Trophoblast cell (in vitro differentiated cells and primary cell): ENCODE results near the gene TRMT2A.
A peak's percentile ranks its signal among the peaks of the same experiment; 100 is the strongest.

Experiments
- DNase-seq, 2 donors: peaks; one replicate each; pipeline ENCODE4 v3.0.0-alpha.2; 2016
- H2AFZ ChIP-seq: 2 replicates; pipeline ENCODE4 v1.6.1; 2013; ENCODE audit warnings: low read length, moderate library complexity, mild to moderate bottlenecking; ENCODE audit not compliant: insufficient read depth, poor library complexity
- H2AK5ac ChIP-seq: 2 replicates; pipeline ENCODE4 v1.6.1; 2013; ENCODE audit warnings: mild to moderate bottlenecking, low read length
- H2BK120ac ChIP-seq: 2 replicates; pipeline ENCODE4 v1.6.1; 2013; ENCODE audit warnings: low read length, mild to moderate bottlenecking, moderate library complexity; ENCODE audit not compliant: insufficient read depth, poor library complexity
- H2BK12ac ChIP-seq: 2 replicates; pipeline ENCODE4 v1.6.1; 2013; ENCODE audit warnings: mild to moderate bottlenecking, low read length, moderate library complexity
- H2BK5ac ChIP-seq: 2 replicates; pipeline ENCODE4 v1.6.1; 2013; ENCODE audit warnings: low read length, low read depth, moderate library complexity, mild to moderate bottlenecking; ENCODE audit not compliant: poor library complexity
- H3K14ac ChIP-seq: 2 replicates; pipeline ENCODE4 v1.6.1; 2013; ENCODE audit warnings: mild to moderate bottlenecking, low read length
- H3K18ac ChIP-seq: 2 replicates; pipeline ENCODE4 v1.6.1; 2013; ENCODE audit warnings: mild to moderate bottlenecking, low read length
- H3K23ac ChIP-seq: 2 replicates; pipeline ENCODE4 v1.6.1; 2013; ENCODE audit warnings: low read length
- H3K27ac ChIP-seq: 2 replicates; pipeline ENCODE4 v1.5.1; 2013; ENCODE audit warnings: low read depth, mild to moderate bottlenecking, inconsistent platforms, low read length, moderate library complexity
- H3K27me3 ChIP-seq: 2 replicates; pipeline ENCODE4 v1.6.1; 2013; ENCODE audit warnings: inconsistent platforms, mild to moderate bottlenecking, low read length, moderate library complexity; ENCODE audit not compliant: insufficient read depth
- H3K36me3 ChIP-seq, 2 experiments: 1 replicate in 1 of 2; 2 replicates in 1 of 2; pipeline ENCODE4 v1.6.1; 2013; ENCODE audit warnings: low read length in 2 of 2, mild to moderate bottlenecking in 2 of 2, moderate library complexity in 1 of 2; ENCODE audit not compliant: insufficient read depth in 2 of 2, control insufficient read depth in 1 of 2
- H3K4ac ChIP-seq: 2 replicates; pipeline ENCODE4 v1.6.1; 2013; ENCODE audit warnings: low read depth, mild to moderate bottlenecking, low read length, moderate library complexity
- H3K4me1 ChIP-seq, 2 experiments: 1 replicate in 1 of 2; 2 replicates in 1 of 2; pipeline ENCODE4 v1.6.1; 2013; ENCODE audit warnings: low read length in 2 of 2, mild to moderate bottlenecking in 2 of 2, moderate library complexity in 1 of 2; ENCODE audit not compliant: insufficient read depth in 2 of 2, control insufficient read depth in 1 of 2
- H3K4me2 ChIP-seq: 2 replicates; pipeline ENCODE4 v1.6.1; 2013; ENCODE audit warnings: inconsistent platforms, mild to moderate bottlenecking, low read length, moderate library complexity
- H3K4me3 ChIP-seq: 2 replicates; pipeline ENCODE4 v1.5.1; 2013; ENCODE audit warnings: mild to moderate bottlenecking, low read depth, low read length, inconsistent platforms
- H3K79me1 ChIP-seq: one replicate; pipeline ENCODE4 v1.6.1; 2013; ENCODE audit warnings: low read length
- H3K79me2 ChIP-seq: 2 replicates; pipeline ENCODE4 v1.6.1; 2013; ENCODE audit warnings: low read length, mild to moderate bottlenecking; ENCODE audit not compliant: control insufficient read depth, insufficient read depth, poor library complexity
- H3K9ac ChIP-seq: 2 replicates; pipeline ENCODE4 v1.6.1; 2013; ENCODE audit warnings: mild to moderate bottlenecking, low read length
- H3K9me3 ChIP-seq: 2 replicates; pipeline ENCODE4 v1.6.1; 2013; ENCODE audit warnings: low read depth, mild to moderate bottlenecking, control low read depth, inconsistent platforms, low read length; ENCODE audit not compliant: insufficient read depth
- H4K12ac ChIP-seq: 2 replicates; pipeline ENCODE4 v1.6.1; 2013; ENCODE audit warnings: low read depth, mild to moderate bottlenecking, low read length, moderate library complexity
- H4K8ac ChIP-seq: 2 replicates; pipeline ENCODE4 v1.6.1; 2013; ENCODE audit warnings: low read depth, mild to moderate bottlenecking, low read length, moderate library complexity
- H4K91ac ChIP-seq: one replicate; pipeline ENCODE4 v1.6.1; 2013; ENCODE audit warnings: low read depth, mild to moderate bottlenecking, low read length, moderate library complexity
- WGBS: extraction: QIAGEN DNeasy Blood & Tissue Kit; methylation state at CpG from one replicate; pipeline ENCODE4 v1.1.7; 2013; ENCODE audit warnings: missing lambda C conversion rate; ENCODE audit not compliant: insufficient read length, insufficient coverage; ENCODE audit errors: extremely low coverage; 5-methylcytosine and 5-hydroxymethylcytosine counted together

The TRMT2A gene

DNA sequence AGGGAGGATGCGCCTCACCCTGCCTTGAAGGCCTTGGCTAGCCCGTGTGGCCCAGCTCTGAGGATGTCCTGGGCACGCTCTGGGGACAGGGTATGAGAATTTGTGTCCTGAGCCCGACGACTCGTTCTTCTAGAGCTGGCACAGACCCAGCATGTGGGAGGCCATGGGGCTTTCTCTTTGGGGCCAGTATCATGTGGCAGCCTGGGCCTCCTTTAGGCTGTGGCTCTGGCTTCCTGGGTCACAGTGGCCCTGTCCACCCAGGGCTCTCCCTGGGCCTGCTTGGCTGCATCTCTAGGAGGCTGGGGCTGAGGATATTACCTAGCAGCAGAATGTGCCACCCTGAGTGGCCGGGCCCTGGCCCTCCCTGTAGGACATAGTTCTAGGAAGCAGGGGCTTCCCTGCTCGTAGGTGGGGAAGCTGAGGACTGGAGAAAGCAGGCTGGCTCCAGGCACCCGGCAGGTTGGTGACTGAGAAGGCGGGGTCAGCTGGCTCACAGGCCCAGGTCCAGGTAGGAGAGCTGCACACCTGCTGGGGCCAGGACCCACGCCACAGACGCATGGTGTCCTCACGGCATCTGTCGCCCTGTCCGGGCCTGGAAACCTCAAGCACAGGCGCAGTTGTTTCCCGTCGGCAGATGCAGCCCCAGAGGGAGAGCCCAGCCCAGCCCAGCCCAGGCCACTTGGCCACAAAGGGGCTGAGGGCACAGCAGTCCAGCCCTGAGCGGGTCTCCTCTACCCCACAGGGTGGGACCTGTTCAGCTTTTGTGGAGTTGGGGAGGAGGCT lies 27.0 kb upstream of the TRMT2A start:
- Histone ChIP-seq H2AFZ (no peak overlapping the region), H3K4ac (no peak overlapping the region), H2BK5ac (no peak overlapping the region), H3K23ac (no peak overlapping the region), H3K4me3 (no peak overlapping the region), H2BK12ac (no peak overlapping the region), H3K4me2 (no peak overlapping the region), H3K18ac (no peak overlapping the region), H3K27ac (no peak overlapping the region), H4K12ac (no peak overlapping the region), H4K8ac (no peak overlapping the region), H3K27me3 (no peaks in the 10 kb centered on the region), H3K9ac (no peak overlapping the region), H2AK5ac (no peak overlapping the region), H3K14ac (no peak overlapping the region), H3K4me1 (peaks cover 13 to 15% of the 10 kb centered on the region in 2 experiments), H4K91ac (no peak overlapping the region), H3K9me3 (no peaks in the 10 kb centered on the region), H3K79me2 (no peaks in the 10 kb centered on the region), H2BK120ac (no peak overlapping the region), H3K79me1 (peaks cover 7% of the 10 kb centered on the region), H3K36me3 (peaks cover 22 to 28% of the 10 kb centered on the region in 2 experiments)
- no CpG with 5 or more reads among the region's 19 CpGs for WGBS
- no peak for DNase-seq

DNA sequence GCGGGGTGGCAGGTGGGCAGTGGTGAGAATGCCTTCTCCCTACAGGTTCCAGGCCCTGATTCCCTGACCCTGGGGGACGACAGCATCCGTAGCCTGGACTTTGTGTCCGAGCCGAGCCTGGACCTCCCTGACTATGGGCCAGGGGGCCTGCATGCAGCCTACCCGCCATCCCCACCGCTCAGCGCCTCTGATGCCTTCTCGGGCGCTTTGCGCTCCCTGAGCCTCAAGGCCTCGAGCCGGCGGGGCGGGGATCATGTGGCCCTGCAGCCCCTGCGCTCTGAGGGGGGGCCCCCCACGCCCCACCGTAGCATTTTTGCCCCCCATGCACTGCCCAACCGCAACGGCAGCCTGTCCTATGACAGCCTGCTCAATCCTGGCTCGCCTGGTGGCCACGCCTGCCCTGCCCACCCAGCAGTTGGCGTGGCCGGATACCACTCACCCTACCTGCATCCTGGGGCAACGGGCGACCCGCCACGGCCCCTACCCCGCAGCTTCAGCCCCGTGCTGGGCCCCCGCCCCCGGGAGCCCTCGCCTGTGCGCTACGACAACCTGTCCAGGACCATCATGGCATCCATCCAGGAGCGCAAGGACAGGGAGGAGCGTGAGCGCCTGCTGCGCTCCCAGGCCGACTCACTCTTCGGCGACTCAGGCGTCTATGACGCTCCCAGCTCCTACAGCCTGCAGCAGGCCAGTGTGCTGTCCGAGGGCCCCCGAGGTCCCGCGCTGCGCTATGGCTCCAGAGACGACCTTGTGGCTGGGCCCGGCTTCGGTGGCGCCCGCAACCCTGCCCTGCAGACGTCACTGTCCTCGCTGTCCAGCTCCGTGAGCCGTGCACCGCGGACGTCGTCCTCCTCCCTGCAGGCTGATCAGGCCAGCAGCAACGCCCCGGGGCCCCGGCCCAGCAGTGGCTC lies 25.9 kb upstream of the TRMT2A start:
- Histone ChIP-seq H3K18ac (no peak overlapping the region), H3K9ac (no peak overlapping the region), H2BK5ac (no peak overlapping the region), H3K4ac (no peak overlapping the region), H3K4me1 (peaks cover 13 to 15% of the 10 kb centered on the region in 2 experiments), H3K79me2 (no peaks in the 10 kb centered on the region), H2AFZ (no peak overlapping the region), H2BK120ac (no peak overlapping the region), H3K23ac (no peak overlapping the region), H2AK5ac (no peak overlapping the region), H2BK12ac (no peak overlapping the region), H4K91ac (peak overlapping the region; percentile 50), H3K9me3 (no peaks in the 10 kb centered on the region), H3K14ac (no peak overlapping the region), H3K27ac (no peak overlapping the region), H3K27me3 (no peaks in the 10 kb centered on the region), H4K12ac (no peak overlapping the region), H3K79me1 (peaks cover 7% of the 10 kb centered on the region), H3K4me3 (no peak overlapping the region), H3K4me2 (no peak overlapping the region), H3K36me3 (peaks cover 22 to 28% of the 10 kb centered on the region in 2 experiments), H4K8ac (no peak overlapping the region)
- peak; percentile 67 to 71 for DNase-seq
- WGBS = no CpG with 5 or more reads among the region's 65 CpGs

DNA sequence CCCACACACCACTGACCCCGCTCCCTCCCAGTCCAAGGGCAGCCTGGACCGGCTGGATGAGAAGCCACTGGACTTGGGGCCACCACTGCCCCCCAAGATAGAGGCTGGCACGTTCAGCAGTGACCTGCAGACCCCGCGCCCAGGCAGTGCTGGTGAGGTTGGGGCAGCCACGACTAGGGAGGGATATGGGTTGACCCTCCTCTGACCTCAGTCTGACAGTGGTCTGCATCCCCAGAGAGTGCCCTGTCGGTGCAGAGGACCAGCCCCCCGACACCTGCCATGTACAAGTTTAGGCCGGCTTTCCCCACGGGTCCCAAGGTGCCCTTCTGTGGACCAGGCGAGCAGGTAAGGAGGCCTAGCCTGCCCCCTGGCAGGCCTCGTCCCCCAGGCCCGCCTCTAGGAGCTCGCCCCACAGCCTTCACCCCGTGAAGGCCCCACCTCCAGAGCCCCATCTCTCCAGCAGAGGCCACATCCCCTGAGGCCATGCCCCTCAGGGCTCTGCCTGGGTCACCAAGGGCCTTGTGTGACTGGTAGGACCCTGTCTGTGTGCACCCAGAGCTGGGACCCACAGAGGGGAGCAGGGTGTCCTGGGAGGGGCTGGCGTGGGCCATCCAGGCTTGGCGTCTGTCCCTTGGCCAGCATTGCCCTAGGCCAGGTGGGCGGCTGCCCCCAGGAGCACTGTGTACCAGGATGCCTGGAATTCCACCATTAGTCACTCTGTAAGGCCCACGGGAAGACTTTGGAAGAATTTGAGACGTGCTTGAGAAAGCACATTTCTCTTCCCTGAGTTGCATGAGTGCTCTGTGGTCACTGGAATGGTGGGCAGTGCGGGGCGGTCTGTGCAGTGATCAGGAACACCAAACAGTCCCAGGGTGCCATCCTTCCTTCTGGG lies 24.4 kb upstream of the TRMT2A start:
- Histone ChIP-seq H2AK5ac (peak overlapping the region; percentile 6), H3K9ac (no peak overlapping the region), H4K91ac (peak overlapping the region; percentile 50), H3K27ac (peak overlapping the region; percentile 9), H3K14ac (peak overlapping the region; percentile 50), H3K9me3 (peaks cover 1% of the 10 kb centered on the region), H2BK120ac (peak overlapping the region; percentile 13), H3K18ac (peak overlapping the region; percentile 18), H3K4me2 (no peak overlapping the region), H3K79me2 (no peaks in the 10 kb centered on the region), H3K36me3 (peaks cover 22 to 28% of the 10 kb centered on the region in 2 experiments), H3K4me3 (no peak overlapping the region), H2BK5ac (peak overlapping the region; percentile 7), H3K4ac (no peak overlapping the region), H3K79me1 (peaks cover 7% of the 10 kb centered on the region), H4K8ac (peak overlapping the region; percentile 52), H4K12ac (no peak overlapping the region), H3K27me3 (no peaks in the 10 kb centered on the region), H3K4me1 (peaks cover 13 to 15% of the 10 kb centered on the region in 2 experiments), H2AFZ (no peak overlapping the region), H2BK12ac (no peak overlapping the region), H3K23ac (no peak overlapping the region)
- peak; percentile 86 to 93 for DNase-seq
- WGBS = no CpG with 5 or more reads among the region's 22 CpGs

DNA sequence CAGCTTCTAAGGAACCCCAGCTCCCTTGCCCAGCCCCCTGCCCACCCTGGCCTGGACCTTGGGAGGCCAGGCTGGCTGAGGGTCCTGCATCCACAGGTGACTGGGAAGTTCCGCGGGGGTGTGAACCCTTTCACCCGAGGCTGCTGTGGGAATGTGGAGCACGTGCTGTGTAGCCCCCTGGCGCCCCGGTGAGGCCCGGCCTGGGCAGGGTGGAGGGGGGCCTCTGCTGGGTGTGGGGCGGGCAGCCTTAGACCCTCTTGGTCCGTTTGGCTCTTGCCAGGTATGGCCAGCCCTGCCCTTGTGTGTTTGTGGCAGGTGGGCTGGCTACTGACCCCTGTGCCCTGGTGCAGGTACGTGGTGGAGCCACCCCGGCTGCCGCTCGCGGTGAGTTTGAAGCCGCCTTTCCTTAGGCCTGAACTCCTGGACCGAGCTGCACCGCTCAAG lies 23.5 kb upstream of the TRMT2A start:
- no CpG with 5 or more reads among the region's 17 CpGs for WGBS
- peaks cover 20 to 28% of the 10 kb centered on the region in 2 experiments for H3K36me3 ChIP-seq
- H3K27ac ChIP-seq = no peak overlapping the region

More for the DNA sequence above, 23.5 kb upstream of the TRMT2A start:
- no peak for DNase-seq
- no peak overlapping the region for H3K23ac ChIP-seq
- H2AFZ ChIP-seq = no peak overlapping the region
- H3K4ac ChIP-seq = no peak overlapping the region
- H2BK5ac ChIP-seq = no peak overlapping the region
- no peak overlapping the region for H4K12ac ChIP-seq
- no peak overlapping the region for H2BK120ac ChIP-seq
- no peak overlapping the region for H3K4me3 ChIP-seq
- H3K4me2 ChIP-seq = no peak overlapping the region
- H3K79me1 ChIP-seq = peaks cover 7% of the 10 kb centered on the region
- no peak overlapping the region for H2BK12ac ChIP-seq
- peaks cover 4% of the 10 kb centered on the region for H3K9me3 ChIP-seq
- H3K9ac ChIP-seq = no peak overlapping the region
- H2AK5ac ChIP-seq = no peak overlapping the region
- H3K27me3 ChIP-seq = no peaks in the 10 kb centered on the region
- peaks cover 13 to 15% of the 10 kb centered on the region in 2 experiments for H3K4me1 ChIP-seq
- no peak overlapping the region for H3K18ac ChIP-seq
- no peak overlapping the region for H4K8ac ChIP-seq
- no peak overlapping the region for H3K14ac ChIP-seq
- H3K79me2 ChIP-seq = no peaks in the 10 kb centered on the region
- H4K91ac ChIP-seq = no peak overlapping the region
